HCEC 1CT (cell line): Measurements from ENCODE around the gene MPZL2.
A peak's percentile ranks its signal among the peaks of the same experiment; 100 is the strongest.

ENCODE experiments used
- DNase-seq: peaks from one replicate; pipeline ENCODE4 v3.0.0-alpha.2; 2017

The MPZL2 gene

DNA sequence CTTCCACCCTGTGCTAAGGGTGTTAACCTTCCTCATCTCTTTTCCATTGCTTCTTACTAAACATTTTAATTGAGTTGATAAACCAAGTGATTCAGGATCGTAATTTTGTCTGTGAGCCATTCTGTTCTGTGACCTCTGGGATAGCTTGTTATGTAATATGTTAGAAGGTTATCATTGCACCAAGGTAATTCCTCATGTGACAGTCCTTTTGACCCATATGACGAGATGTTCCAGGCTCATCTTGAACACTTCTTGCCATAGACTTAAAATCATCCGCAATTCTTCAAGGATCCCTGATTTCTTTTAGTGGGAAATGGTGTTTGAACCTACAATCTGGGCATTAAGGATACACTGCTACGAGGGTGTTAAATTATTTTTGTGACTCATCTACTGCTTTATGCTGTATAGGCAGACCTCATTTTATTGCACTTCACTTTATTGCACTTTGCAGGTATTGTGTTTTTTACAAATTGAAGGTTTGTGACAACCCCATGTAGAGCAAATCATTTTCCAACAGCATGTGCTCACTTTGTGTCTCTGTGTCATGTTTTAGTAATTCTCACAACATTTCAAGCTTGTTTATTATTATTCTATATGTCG, 19.0 kb upstream of the MPZL2 start:
- no peak for DNase-seq

DNA sequence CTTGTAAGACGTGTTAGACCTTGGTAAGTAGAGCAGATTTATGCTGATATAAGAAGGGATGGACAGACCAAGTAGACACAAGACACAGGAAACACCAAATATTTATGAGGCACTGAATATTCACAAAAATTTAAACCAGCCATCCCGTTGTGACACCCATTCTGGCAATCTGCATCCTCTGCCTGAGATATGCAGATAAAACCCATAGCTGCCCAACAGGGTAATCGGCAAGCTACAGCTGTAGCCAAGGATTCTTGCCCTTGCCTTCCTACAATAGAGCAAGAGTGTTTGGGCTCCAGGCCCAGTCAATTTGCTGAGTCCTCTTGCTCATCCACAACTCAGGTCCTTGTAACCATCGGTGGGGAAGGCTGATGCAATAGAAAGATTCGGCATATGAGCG, 18.5 kb upstream of the MPZL2 start:
- no peak for DNase-seq

DNA sequence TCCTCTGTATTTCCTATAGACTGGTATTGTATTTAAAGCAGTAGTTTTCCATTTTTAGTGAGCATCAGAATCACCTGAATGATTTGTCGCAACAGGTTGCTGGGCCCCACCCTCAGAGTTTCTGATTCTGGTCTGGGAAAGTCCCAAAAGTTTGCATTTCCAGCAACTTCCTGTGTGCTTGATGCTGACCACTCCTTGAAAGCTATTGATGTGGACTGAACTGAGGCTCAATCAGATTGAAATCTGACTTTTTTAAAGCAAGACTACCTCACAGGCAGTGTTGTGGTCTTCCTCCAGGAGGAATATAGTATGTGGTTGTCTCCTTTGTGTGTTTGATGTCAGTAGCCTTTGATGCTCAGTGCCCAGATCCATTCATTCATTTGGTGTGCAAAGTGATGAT, 17.2 kb upstream of the MPZL2 start:
- no peak for DNase-seq

DNA sequence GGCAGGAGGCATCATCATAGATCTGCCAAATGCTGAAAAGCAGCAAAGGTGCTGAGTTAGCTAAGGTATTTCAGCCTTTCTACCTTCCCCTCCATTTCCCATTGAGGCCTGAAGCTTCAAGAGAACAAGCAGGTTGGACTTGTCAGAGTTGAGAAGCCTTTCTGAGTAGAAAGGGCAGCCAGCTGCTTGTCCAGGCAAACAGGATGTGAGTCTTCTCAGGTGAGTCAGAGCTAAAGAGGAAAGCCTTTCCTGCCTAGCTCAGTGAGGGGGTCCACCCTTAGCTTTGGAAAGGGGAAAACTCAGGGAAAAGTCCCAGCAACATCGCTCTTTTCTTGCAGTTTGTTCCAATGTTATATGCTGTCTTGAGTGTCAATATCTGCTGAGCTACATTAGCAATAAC, 13.2 kb upstream of the MPZL2 start:
- DNase-seq = peak; percentile 18

DNA sequence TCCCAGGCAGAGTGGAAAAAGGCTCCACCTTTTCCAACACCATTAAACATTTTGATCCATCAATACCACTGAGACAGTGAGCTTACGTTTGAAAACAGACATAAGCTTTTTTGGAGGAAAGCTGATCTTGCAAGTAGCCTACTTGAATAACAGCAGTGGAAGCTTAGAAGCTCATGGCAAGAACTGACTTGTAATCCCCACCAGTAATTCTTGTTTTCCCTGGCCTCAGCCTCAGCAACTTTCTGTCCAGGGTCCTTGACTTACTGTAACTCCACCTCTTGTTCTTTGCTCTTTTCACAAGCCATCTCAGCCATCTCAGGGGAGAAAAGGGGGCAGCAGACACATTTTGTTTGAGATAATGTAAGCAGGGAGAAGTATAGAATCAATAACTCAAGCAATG, 12.3 kb upstream of the MPZL2 start:
- no peak for DNase-seq

DNA sequence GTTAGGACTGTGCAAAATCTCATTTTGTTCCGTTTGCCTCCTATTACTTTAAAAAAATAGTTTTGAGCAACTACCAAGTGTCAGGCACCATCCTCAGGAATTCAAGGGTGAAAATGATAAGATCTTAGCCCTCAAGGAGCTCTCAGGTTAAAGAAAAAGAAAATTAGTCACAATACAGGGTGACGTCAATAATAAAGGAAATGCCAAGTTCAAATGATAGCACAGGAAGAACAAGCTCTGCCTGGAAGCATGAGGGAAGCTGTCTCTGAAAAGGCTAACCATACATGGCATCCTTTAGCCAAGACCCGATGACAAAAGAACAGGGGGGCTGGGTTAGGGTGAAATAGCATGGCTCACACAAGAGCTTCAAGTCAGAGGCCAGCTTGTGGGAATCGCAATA, 11.1 kb upstream of the MPZL2 start:
- no peak for DNase-seq

DNA sequence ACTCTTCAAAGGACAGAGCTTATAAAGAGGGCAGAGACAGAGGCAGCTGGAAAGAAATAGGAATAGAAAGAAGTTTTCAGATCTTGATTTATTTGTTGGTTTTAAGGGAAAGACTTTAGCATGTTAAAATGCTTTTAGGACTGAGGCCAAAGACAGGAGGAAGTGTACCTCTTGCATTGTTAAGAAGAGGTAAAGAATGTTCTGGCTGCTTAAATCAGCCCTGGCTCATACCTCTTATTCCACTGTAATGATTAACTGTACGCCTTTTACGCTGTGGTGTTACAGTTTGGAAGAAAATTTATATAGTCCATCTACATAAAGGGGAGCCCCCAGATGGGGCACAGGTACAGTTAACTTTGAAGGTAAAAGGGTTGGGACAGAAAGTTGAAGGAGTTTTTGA, 10.1 kb upstream of the MPZL2 start:
- no peak for DNase-seq

DNA sequence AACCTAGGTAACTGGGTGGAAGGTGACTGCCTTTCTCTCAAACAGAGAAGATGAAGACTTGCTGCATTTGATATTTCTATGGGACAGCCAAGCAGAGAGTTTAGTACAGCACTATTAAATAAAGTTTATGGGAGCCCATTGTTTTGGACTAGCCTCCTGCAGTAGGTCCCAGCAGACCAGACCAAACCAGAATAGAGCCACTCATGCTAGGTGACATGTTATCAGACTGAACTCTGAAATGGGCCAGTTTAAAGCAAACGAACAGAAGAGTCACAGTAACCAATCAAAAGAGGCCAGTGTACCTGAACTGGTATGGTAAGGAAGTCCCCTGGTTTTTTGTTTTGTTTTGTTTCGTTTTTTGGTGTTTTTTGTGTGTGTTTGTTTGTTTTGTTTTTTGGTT, 7.9 kb upstream of the MPZL2 start:
- DNase-seq = no peak

DNA sequence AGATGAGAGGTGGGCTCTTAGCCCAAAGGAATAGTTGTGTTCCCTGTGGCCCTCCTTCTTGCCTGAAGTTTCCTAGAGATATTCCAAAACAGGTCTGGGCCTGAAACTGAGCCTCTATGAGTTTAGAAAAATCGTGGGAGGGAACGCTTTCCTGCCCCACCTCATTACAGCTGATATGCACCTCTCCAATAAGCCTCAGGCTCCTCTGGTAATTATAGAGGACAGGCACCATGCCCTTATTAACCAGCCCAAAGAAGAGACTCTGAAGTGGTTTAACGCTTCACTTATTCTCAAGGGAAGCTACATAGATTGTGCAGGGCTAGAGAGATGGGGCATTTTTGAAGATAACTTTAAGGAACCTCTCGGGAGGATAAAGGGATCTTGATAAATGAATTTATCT, 3.4 kb upstream of the MPZL2 start:
- DNase-seq = no peak

DNA sequence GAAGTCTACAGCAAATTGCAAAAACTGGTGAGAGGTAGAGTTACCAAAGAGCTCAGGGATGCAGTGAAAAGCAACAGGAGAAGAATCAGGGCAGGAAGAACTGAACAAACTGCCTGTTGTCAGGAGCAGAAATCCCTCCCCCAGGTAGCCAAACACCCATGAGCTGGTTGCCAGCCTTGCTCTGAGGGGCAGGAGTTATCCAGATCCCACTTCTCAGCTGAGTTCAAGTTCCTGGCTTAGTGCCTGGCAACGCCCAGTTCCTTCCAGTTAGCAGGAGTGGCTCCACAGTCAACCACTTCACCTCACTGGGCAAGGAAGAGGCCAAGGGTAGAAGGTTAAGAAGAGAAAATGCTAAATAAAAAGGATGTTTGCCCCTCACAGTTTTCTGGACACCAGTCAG, 1.9 kb upstream of the MPZL2 start:
- DNase-seq = no peak

DNA sequence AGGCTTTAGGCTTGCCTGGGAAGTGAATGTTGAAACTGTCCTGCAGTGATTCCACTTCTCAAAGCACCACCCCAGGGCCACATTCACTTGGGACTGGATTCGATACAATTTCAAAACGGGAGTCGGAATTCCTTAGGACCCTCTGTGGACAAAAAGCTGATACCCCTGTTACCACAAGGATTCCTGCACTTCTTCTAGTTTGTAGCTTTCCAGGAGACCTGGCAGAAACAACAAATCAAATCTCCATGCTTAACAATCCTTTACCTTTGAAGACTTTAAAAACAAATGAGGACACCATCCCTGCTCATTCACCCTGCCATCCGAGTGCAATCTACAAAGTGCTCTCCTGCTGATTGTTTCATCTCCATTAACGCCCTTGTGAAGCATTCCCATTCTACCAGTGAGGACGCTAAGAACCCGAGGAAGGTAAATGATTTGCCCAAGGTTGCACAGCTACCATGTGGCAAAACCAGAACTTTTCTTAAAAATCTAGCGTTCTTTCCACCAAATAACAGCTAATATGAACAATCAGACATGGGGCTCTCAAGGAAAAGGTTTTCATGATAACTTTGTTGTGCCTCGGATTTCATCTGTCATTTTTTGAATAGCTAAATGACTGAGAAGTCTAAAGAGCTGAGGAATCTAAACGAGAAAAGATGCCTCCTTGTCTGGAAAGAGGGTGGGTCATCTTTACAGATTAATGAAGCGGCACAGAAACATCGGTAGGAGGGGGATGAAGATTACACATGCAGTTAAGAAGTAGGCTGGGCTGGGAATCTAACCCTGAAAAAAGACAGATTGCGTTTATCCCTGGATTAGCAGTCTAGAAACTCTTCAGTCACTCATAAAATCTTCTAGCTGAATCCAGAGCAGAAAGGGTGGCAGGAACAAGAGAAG, 720 bp upstream of the MPZL2 start:
- no peak for DNase-seq

DNA sequence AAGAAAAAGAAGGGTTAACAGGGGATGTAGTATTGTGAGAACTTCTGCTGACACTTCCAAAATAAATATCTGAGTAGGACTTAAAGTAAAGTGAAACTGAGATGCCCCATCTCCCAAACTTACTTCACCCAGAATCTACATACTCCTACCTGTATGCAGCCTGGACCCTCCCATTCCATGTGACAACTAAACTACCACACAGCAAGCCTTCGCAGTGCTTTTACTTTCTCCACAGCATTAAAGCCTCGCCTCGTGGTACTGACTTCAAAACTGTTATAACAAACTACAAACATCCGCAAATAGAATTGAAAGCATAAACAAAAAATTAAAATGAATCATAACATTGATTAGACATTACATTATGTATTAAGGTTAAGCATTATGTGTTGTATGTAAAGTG, 985 bp downstream of the MPZL2 start:
- DNase-seq = no peak

DNA sequence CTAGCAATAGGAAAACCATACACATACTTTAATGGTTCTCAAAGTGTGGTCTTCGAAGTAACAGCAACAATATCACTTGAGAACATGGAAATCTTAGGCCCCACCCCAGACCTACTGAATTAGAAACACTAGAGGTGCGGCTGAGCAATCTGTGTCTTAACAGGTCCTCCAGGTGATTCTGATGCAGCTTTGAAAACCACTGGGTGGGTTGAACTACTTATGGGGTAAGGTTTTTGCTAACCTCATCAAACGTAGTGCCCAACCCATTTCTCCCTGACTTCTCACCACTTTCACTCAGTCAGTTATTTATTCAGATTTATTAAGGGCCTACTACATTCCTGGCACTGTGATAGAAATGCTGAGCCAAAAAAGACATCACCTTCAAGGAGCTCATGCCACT, 3.7 kb downstream of the MPZL2 start:
- no peak for DNase-seq

DNA sequence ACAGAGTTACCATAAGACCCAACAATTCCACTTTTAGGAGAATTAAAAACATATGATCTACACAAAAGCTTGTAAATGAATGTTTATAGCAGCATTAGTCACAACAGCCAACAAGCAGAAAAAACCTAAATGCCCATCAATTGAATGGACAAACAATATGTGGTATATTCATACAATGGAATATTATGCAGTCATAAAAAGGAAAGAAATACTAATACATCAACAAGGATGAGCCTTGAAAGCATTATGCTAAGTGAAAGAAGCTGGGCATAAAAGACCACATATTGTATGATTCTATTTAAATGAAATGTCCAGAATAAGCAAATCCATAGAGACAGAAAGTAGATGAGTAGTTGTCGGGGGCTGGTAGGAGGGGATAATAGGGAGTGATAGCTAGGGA, 5.0 kb downstream of the MPZL2 start:
- DNase-seq = no peak

DNA sequence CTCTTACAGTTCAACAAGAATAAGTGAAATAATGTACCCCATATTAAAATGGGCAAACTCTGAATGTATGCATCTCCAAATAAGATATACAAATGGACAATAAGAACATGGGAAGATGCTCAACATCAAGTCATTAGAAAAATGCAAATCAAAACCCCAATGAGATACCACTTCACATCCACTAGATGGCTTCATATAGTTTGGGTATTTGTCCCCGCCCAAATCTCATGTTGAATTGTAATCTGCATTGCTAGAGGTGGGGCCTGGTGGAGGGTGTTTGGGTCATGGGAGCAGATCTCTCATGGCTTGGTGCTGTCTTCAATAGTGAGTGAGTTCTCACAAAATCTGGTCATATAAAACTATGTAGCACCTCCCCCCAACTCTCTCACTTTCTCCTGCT, 5.7 kb downstream of the MPZL2 start:
- DNase-seq = peak; percentile 3

DNA sequence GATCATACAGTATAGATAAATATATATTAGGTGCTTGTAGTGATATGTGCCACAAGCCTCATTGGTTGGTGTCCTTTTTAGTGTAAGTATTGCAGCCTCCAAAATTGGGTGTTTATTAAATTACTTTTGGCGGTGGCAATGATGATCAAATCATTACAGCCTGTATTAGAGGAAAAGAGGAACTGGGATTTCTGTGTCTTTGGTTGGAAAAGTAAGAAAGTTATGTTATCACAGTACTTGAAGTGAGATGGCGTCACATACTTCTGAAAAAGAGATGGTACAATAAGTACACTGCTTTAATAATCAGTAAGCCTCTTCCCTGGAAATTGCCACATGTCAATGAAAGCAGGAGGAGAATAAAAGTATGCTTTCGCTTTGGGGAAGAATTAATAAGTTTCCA, 11.4 kb downstream of the MPZL2 start:
- no peak for DNase-seq

DNA sequence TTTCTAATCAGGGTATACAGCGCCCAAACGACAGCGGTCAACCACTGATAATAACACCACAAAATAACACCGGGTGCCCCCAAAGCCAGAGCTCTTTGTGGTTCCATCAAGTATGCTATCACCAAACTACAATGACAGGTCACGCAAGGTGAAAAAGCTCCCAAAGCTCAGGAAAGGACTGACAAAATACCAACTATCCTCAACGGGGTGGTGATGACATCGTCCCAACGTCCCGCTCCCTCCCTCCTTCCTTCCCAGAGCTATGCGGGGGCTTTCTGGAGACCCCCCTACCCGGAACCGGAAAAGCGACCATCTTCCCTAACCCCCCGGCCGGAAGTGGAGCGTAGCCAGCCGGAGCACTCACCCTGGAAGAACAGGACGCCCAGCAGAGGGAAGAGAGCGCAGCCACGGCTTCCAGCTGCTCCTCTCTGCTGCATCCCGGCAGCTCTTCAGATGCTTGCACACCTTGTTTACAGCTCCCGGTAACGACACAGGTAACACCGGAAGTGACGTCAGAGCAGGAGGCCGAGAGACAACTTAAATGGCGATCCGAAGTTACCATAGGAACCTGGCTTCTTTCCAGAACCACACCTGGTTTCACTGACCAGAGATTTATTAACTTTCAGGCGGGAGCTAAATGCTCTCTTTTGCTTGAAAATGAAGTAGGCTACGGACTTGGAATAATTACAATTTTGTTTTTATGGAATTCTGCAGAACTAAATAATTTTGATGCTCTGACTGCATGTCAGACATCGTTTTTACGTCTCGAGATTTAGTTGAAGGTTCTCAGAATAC, 12.0 kb downstream of the MPZL2 start, which contains the start of gene MPZL3:
TSS of gene MPZL3 (minus strand) at position 508 of the 795 bp plus-strand sequence. CDS start at position 437, 71 bp downstream.
- peak; percentile 9 for DNase-seq

DNA sequence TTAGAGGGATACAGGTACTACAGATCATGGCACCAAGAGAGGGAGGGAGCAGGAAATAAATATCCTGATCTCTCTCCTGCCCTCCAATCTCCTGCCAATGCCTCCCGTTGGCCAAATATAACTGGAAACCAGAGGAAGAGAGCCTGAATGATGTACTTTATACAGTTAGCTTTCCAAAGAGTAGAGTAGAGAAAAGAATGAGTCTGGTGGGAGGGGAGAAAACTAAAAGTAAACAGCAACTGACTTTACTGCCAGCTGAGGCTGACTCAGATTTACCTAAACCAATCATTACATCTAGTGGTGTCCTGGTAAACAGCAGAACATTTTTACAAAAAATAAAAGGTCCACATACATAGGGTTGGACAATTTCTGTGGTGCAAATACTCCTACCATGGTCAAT, 17.1 kb downstream of the MPZL2 start:
- no peak for DNase-seq

DNA sequence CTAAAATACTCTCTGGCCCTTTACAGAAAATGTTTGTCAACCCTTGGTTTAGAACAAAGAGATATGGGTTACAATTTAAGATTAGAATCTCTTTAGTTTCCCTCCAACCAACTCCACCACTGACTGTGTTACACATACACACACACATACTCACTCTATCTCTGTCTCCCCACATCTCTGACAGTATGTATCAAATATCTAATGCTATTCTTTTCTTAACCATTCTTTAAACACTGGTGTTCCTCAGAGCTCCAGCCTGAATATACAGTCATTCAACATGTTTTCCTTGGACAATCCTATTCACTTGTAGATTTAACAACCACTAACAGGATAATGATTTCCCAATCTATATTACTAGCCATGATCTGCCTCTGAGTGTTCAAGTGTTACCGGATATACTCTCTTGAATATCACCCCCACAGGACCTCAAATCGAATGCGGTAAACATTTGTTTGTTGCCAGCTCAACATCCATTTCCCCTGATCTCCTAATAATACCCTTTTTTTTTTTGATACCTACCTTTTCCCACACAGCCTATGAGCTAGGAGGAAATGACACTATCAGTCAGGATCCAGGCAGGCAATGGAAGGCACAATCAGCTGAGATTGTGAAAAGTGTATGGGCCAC, 18.0 kb downstream of the MPZL2 start:
- DNase-seq = no peak

DNA sequence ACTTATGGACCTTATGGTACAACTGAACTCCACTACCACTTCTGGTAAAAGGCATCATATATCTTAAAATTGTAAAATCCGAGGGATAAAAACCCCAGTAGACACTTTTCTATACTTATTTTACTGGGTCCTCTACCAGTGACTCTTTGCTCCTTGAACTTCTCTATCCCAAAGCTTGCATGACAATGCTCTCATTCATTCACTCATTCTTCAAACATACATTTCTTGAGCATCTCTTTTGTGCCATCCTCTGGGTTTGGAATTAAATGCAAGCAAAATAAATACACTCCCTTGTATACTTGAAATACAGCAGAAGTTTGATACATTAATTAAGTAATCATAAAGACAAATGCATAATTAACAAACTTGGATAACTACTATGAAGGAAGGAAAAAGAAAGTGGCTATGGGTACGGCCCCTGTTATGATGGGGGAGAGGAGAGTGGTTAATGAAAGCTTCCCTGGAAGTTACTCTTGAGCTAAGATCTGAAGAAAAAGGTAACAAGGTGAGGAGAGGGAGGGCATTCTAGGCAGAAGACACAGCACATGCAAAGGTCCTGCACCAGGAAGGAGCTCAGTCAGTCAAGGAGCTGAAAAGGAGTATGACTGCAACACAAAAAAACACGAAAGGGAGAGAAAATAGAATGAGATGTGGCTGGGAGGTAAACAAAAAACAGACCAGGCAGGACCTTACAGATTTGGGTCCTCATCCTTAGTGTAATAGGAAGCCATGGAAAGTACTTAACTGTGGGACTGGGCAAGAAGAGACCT, 19.9 kb downstream of the MPZL2 start:
- no peak for DNase-seq

DNA sequence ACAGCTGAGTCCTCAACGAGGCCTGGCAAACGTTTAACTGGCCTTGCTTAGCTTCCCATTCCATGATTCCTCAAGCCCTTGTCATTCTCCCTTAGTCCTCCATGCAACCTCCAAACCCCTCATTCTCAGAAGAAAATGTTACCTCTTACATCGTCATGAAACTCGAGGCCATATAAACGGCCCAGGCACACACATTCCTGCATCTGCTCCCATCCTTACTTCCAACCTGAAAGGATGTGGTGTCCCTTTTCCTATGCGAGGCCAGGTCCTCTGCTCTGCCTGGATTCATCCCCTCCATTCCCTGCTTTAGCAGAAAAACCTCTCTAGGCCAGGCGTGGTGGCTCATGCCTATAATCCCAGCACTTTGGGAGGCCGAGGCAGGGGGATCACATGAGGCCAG, 20.9 kb downstream of the MPZL2 start:
- no peak for DNase-seq

DNA sequence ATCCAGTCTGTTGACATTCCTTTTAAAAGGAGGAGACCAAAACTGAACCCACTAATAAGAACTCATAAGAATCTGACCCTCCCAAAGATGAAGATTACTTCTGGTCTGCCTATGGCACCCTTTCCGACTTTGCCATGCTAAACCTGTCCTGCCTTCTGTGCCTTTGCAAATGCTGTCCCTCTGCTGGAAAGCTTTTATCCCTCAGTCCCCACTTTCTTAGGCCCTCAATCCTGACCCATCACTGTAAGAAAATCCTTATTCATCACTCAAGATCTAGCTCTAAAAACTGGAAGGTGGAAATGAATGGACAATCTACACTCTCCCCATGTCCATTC, 22.4 kb downstream of the MPZL2 start:
- DNase-seq = no peak
